ENCODE measurements around the gene ORAI1. TPM values are rescaled to one million over a fixed set of nuclear protein-coding genes. Genes with fewer than 3 reads are reported as not detected.

Gene ORAI1
- polyA plus RNA-seq, 1 of the 3 experiments (the other 2 are of a cell fraction) = 16.6 TPM

- WGBS (ENCODE audit: low lambda C conversion rate) = 95% methylated on average over 8 of the region's 13 CpGs
- DNase-seq = no peak
- CTCF ChIA-PET = interaction anchor here (0.6 to 5.0 kb wide), 5 partner anchors 8 to 157 kb away, joined by 3 to 23 read pairs (median 3); partner anchors contain the start of genes MORN3 and ORAI1
These were observed 8.5 kb downstream of the ORAI1 start for GRCh38 chr12:121634836-121635235.

More at GRCh38 chr12:121634836-121635235, 8.5 kb downstream of the ORAI1 start:
- Histone ChIP-seq H3K4me2 (no peak overlapping the region), H3K9me3 (no peaks in the 10 kb centered on the region), H3K9ac (no peak overlapping the region), H4K20me1 (ENCODE audit: insufficient read depth) (no peaks in the 10 kb centered on the region), H3K79me2 (ENCODE audit: insufficient read depth) (peaks cover 45% of the 10 kb centered on the region), H3K27ac (ENCODE audit: low read depth in 2 of 2, low read length in 1 of 2) (no peak overlapping the region), H3K36me3 (replicated peaks in 1 of 2; ENCODE audit: control insufficient read depth in 1 of 2, insufficient read depth in 2 of 2, low read length in 1 of 2) (no peaks in the 10 kb centered on the region), H3K9me2 (no peaks in the 10 kb centered on the region), H3K4me1 (ENCODE audit: control insufficient read depth in 1 of 2, insufficient read depth in 2 of 2, low read depth in 1 of 2, low read length in 1 of 2) (peaks cover 2 to 18% of the 10 kb centered on the region in 2 experiments; a peak in 2 of 4 replicates), H2AFZ (ENCODE audit: low read depth) (no peak overlapping the region), H3F3A (replicated peaks; ENCODE audit: insufficient read depth) (no peaks in the 10 kb centered on the region), H3K4me3 (ENCODE audit: low read depth in 2 of 2, low read length in 1 of 2) (no peak overlapping the region), H3K27me3 (ENCODE audit: insufficient read depth) (no peaks in the 10 kb centered on the region)
- TF ChIP-seq, protein P1, sequence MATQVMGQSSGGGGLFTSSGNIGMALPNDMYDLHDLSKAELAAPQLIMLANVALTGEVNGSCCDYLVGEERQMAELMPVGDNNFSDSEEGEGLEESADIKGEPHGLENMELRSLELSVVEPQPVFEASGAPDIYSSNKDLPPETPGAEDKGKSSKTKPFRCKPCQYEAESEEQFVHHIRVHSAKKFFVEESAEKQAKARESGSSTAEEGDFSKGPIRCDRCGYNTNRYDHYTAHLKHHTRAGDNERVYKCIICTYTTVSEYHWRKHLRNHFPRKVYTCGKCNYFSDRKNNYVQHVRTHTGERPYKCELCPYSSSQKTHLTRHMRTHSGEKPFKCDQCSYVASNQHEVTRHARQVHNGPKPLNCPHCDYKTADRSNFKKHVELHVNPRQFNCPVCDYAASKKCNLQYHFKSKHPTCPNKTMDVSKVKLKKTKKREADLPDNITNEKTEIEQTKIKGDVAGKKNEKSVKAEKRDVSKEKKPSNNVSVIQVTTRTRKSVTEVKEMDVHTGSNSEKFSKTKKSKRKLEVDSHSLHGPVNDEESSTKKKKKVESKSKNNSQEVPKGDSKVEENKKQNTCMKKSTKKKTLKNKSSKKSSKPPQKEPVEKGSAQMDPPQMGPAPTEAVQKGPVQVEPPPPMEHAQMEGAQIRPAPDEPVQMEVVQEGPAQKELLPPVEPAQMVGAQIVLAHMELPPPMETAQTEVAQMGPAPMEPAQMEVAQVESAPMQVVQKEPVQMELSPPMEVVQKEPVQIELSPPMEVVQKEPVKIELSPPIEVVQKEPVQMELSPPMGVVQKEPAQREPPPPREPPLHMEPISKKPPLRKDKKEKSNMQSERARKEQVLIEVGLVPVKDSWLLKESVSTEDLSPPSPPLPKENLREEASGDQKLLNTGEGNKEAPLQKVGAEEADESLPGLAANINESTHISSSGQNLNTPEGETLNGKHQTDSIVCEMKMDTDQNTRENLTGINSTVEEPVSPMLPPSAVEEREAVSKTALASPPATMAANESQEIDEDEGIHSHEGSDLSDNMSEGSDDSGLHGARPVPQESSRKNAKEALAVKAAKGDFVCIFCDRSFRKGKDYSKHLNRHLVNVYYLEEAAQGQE (IDR thresholded peaks at IDR 0.05; ENCODE audit: low read depth, low read length) = no peak
- no peak for TF ChIP-seq CHD2 (IDR thresholded peaks at IDR 0.05; ENCODE audit: low read length, partially characterized antibody)
- no peak for TF ChIP-seq FOXM1 (IDR thresholded peaks at IDR 0.05; ENCODE audit: low read depth)
- no peak for TF ChIP-seq NFIC (IDR thresholded peaks at IDR 0.05; ENCODE audit: borderline replicate concordance)
- TF ChIP-seq ZBTB33 (IDR thresholded peaks at IDR 0.05; ENCODE audit: borderline replicate concordance, low read depth) = no peak
- no peak for TF ChIP-seq NRF1 (IDR thresholded peaks at IDR 0.05; ENCODE audit: low read depth, low read length)
- TF ChIP-seq, protein P2, sequence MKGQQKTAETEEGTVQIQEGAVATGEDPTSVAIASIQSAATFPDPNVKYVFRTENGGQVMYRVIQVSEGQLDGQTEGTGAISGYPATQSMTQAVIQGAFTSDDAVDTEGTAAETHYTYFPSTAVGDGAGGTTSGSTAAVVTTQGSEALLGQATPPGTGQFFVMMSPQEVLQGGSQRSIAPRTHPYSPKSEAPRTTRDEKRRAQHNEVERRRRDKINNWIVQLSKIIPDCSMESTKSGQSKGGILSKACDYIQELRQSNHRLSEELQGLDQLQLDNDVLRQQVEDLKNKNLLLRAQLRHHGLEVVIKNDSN (IDR thresholded peaks at IDR 0.05; ENCODE audit: borderline replicate concordance, low read depth) = no peak
- no peak for TF ChIP-seq POLR2AphosphoS5 (IDR thresholded peaks at IDR 0.05; ENCODE audit: low read depth, low read length)
- POLR2A ChIA-PET = no interaction called here
